Thymus (tissue), 11 donors: Measurements from ENCODE around the gene JAKMIP1. TPM values are rescaled to one million over a fixed set of nuclear protein-coding genes. Genes with fewer than 3 reads are reported as not detected.

Source experiments
- DNase-seq, 9 donors: peaks; one replicate each; pipeline ENCODE4 v3.0.0-alpha.2; 2013; ENCODE audit warnings: low spot score in 9 of 9, low read depth in 6 of 9, missing footprints in 1 of 9
- H3K27ac ChIP-seq, 2 donors: one replicate each; pipeline ENCODE4 v1.5.1; 2013; ENCODE audit warnings: control low read depth in 1 of 2, low read depth in 1 of 2, low read length in 1 of 2, mild to moderate bottlenecking in 1 of 2, moderate library complexity in 1 of 2
- H3K27me3 ChIP-seq, 2 donors: one replicate each; pipeline ENCODE4 v1.5.1; 2013; ENCODE audit warnings: low read length in 1 of 2; ENCODE audit not compliant: control insufficient read depth in 2 of 2, insufficient read depth in 1 of 2
- H3K36me3 ChIP-seq, 2 donors: one replicate each; pipeline ENCODE4 v1.5.1; 2013; ENCODE audit warnings: low read length in 1 of 2, mild to moderate bottlenecking in 1 of 2, moderate library complexity in 1 of 2; ENCODE audit not compliant: control insufficient read depth in 2 of 2, insufficient read depth in 2 of 2
- H3K4me1 ChIP-seq, 2 donors: one replicate each; pipeline ENCODE4 v1.5.1; 2013; ENCODE audit warnings: low read length in 2 of 2; ENCODE audit not compliant: control insufficient read depth in 2 of 2, insufficient read depth in 2 of 2
- H3K4me3 ChIP-seq, 2 donors: one replicate each; pipeline ENCODE4 v1.5.1; 2013; ENCODE audit warnings: low read length in 2 of 2, control low read depth in 1 of 2, mild to moderate bottlenecking in 1 of 2
- H3K9me3 ChIP-seq, 2 donors: one replicate each; pipeline ENCODE4 v1.5.1; 2013; ENCODE audit warnings: low read length in 1 of 2, mild to moderate bottlenecking in 1 of 2; ENCODE audit not compliant: control insufficient read depth in 2 of 2, insufficient read depth in 1 of 2
- WGBS: extraction: QIAGEN DNeasy Blood & Tissue Kit; methylation state at CpG from one replicate; pipeline ENCODE4 v1.1.7; 2013; 5-methylcytosine and 5-hydroxymethylcytosine counted together
- polyA plus RNA-seq: library from polyadenylated mRNA; stranded (reverse); fragments of 200-250 nt; gene quantifications from one replicate; pipeline ENCODE4 v1.2.3, GENCODE V29; 2013
- total RNA-seq: library from RNA; stranded (reverse); fragments of 120-200 nt; gene quantifications from one replicate; pipeline ENCODE4 v1.2.4, GENCODE V29; 2013
- donor health status: healthy.

JAKMIP1 gene
- total and polyA plus RNA-seq, 2 donors = 0.19 to 1.5 TPM

DNA sequence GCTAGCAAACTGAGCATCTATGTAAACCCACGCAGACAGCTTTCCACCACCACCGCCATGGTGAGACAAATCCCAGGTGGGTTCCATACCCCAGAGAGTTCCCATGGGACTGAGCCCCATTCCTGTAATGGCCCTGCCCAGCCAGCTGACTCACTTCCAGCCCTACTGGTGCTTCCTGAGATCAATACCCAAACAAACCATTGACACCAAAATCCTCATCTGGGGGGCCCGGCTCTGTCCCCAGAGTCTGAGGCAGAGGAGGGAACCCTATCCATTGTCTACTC lies 30.1 kb upstream of the JAKMIP1 start:
- 80% methylated on average over 3 of the region's 3 CpGs for WGBS
- Histone ChIP-seq H3K4me1 (no peaks in the 10 kb centered on the region), H3K9me3 (no peaks in the 10 kb centered on the region), H3K36me3 (no peaks in the 10 kb centered on the region), H3K27ac (no peak overlapping the region), H3K4me3 (no peak overlapping the region), H3K27me3 (peaks cover 0 to 2% of the 10 kb centered on the region in 2 donors)
- no peak for DNase-seq

DNA sequence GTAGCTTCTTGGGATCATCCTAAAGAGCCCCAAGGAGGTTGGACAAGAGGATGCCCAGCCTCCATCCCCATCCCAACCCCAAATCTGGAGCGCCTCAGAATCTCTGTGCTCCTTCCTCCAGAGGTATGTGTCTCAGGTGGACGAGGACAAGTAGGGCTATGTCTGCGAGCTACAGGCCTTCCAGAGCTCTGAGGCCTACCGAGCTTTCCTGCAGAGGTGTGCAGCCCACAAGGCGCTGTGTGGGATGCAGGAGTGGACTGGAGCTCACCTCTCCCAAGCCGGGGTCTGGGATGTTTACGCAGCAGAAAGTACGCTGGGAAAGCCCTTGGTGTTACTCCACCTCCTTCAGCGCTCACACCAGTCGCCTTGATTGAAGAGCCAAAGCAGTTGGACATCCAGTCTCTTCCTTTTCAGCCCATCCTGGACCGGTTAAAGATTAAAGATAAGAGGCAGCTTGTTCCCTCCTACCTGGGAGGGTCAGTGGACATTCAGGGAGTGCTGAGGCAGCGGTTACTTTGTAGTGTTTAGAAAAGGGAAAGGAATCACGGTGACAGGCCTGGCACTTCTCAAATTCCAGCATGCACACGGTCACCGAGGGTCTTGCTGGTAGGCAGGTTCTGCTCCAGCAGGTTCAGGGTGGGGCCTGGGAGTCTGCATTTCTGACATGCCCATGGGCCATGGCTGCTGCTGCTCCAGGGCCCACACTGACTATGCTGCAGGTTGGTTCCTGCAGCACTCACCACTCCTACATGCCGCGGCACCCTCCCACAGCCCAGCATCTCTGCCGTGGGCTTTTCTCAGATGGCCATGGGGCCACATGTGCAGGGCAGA lies 29.5 kb upstream of the JAKMIP1 start:
- 86% methylated on average over 18 of the region's 18 CpGs for WGBS
- H3K27me3 ChIP-seq = peaks cover 0 to 2% of the 10 kb centered on the region in 2 donors
- H3K9me3 ChIP-seq = no peaks in the 10 kb centered on the region
- no peak for DNase-seq
- H3K27ac ChIP-seq = no peak overlapping the region
- no peaks in the 10 kb centered on the region for H3K4me1 ChIP-seq
- H3K36me3 ChIP-seq = no peaks in the 10 kb centered on the region
- H3K4me3 ChIP-seq = no peak overlapping the region

DNA sequence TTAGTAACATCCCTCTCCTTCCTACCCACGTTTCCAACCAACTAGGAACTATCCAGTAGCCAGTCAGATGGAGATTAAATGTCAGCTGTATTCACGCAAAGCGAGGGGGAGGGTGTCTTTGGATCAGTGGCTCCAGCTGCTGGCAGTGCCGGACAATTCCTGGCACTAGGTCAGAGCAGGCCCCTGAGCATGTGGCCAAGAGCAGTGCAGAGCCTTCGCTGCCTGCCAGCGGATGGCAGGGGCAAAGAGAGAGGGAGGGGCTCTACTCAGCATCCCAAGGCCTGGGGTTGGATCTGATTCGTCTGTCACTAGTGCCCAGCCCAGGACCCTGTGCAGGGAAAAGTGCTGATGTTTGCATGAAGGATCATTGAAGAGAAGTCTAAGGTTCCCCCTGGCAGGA lies 28.7 kb upstream of the JAKMIP1 start:
- Histone ChIP-seq H3K36me3 (no peaks in the 10 kb centered on the region), H3K27ac (no peak overlapping the region), H3K4me3 (no peak overlapping the region), H3K4me1 (no peaks in the 10 kb centered on the region), H3K9me3 (no peaks in the 10 kb centered on the region), H3K27me3 (peaks cover 0 to 4% of the 10 kb centered on the region in 2 donors)
- 73% methylated on average over 7 of the region's 7 CpGs for WGBS
- DNase-seq = no peak

- H3K27me3 ChIP-seq = peaks cover 0 to 5% of the 10 kb centered on the region in 2 donors
- H3K27ac ChIP-seq = no peak overlapping the region
- H3K36me3 ChIP-seq = no peaks in the 10 kb centered on the region
- DNase-seq = no peak
- no peaks in the 10 kb centered on the region for H3K4me1 ChIP-seq
- no peak overlapping the region for H3K4me3 ChIP-seq
- 90% methylated on average over 16 of the region's 16 CpGs for WGBS
- H3K9me3 ChIP-seq = no peaks in the 10 kb centered on the region
Measured at GRCh38 chr4:6228158-6229067, 28.1 kb upstream of the JAKMIP1 start.

DNA sequence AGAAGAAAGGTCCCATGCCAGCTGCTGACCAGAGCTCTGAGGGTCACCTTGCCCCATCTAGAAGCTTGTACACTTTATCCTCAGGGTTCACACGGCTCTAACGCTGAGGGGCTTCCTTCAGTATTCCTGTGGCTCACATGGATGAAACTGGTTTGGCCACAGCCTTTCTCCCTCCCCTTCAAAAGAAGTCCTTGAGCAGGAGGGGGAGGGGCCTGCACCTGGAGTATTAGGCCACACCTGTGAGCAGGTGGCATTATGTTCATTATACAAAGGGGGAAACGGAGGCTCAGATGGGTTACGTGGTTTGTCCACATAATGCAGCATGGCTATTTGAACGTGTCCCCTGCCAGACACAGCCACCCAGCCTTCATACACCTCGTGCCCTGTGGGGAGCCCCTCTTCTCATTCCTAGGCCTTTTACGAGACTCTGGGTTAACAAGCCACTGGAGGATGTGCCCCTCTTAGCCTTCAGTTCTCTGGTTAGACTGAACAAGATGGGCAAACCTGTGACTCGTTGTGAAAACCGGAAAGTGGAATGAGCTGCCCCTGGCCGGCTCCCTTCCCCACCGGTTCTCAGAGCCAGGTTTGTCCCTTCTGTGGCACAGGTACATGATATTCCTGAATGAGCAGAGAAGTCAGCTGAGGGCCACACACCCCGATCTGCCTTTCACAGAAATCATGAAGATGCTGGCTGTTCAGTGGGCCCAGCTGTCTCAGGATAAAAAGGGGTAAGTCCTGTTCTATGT lies 27.2 kb upstream of the JAKMIP1 start:
- Histone ChIP-seq H3K4me1 (no peaks in the 10 kb centered on the region), H3K9me3 (peaks cover 0 to 3% of the 10 kb centered on the region in 2 donors), H3K4me3 (no peak overlapping the region), H3K36me3 (no peaks in the 10 kb centered on the region), H3K27me3 (peaks cover 0 to 10% of the 10 kb centered on the region in 2 donors), H3K27ac (no peak overlapping the region)
- whole genome bisulfite sequencing = 74% methylated on average over 12 of the region's 12 CpGs
- no peak for DNase-seq

GRCh38 chr4:6226506-6226905 lies 26.2 kb upstream of the JAKMIP1 start:
- Histone ChIP-seq H3K4me3 (no peak overlapping the region), H3K9me3 (peaks cover 5 to 7% of the 10 kb centered on the region in 2 donors), H3K4me1 (no peaks in the 10 kb centered on the region), H3K27ac (no peak overlapping the region), H3K27me3 (peaks cover 3 to 18% of the 10 kb centered on the region in 2 donors), H3K36me3 (no peaks in the 10 kb centered on the region)
- no peak for DNase-seq
- WGBS = 87% methylated on average over 7 of the region's 7 CpGs

DNA sequence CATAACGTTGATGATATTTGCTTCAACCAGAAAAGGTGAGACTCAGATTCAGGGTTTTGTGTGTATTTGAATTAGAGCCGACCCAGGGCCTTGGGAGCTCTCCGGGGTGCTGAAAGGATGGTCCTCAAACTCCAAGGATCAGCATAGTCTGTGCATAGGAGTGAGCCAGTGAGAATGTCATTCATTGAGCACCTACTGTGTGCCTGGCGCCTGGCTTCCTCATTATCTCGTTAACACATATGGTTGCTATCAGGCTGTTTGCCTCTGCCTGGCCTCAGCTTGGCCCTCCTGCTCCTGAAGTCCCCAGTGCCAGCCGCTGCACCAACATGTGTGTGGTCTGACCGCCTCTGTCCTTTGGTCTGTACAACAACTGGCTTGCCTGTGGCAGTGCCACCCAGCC lies 25.1 kb upstream of the JAKMIP1 start:
- Histone ChIP-seq H3K27me3 (peaks cover 3 to 28% of the 10 kb centered on the region in 2 donors), H3K27ac (no peak overlapping the region), H3K36me3 (no peaks in the 10 kb centered on the region), H3K4me3 (no peak overlapping the region), H3K9me3 (peaks cover 5 to 7% of the 10 kb centered on the region in 2 donors), H3K4me1 (no peaks in the 10 kb centered on the region)
- WGBS = 48% methylated on average over 7 of the region's 7 CpGs
- peak in 3 of 9 donors; percentile 5 to 26 (median 24) for DNase-seq

- DNase-seq = no peak
- WGBS = 77% methylated on average over 3 of the region's 3 CpGs
- Histone ChIP-seq H3K27ac (no peak overlapping the region), H3K27me3 (peaks cover 3 to 29% of the 10 kb centered on the region in 2 donors), H3K4me1 (no peaks in the 10 kb centered on the region), H3K36me3 (no peaks in the 10 kb centered on the region), H3K4me3 (no peak overlapping the region), H3K9me3 (peaks cover 5 to 7% of the 10 kb centered on the region in 2 donors)
Measured at GRCh38 chr4:6224735-6225134, 24.4 kb upstream of the JAKMIP1 start.
